Activated CD4-positive, alpha-beta T cell treated with anti-CD3 and anti-CD28 coated beads for 4 hours (primary cell): ENCODE measurements around the gene NOS1AP.
"Not testable (repeated sequence)": the region's sequence is repeated elsewhere in the genome, so short reads cannot be mapped to it uniquely, and the experiment has no call there.

Experiments used
- DNase-seq, 2 donors: peaks; one replicate each; pipeline ENCODE4 v3.0.0-alpha.2; 2020

NOS1AP gene

DNA sequence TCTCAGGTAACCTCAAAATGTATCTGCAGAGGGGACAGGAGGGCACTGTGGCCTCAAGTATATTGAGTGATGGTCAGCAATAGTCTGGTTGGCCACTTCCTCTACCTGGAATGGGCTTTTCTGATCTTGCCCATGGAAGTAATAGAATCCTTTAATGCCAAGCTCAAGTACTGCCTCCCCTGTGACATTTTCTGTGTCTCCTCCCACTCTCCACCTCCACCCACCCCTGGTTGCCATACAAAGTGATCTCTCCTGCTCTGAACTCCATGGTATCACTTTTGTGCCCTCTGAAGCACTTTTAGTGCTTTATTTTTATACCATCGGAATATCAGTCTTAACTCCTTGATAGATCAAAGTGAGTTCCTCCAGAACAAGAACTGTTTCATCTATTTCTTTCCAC is 9.2 kb upstream of the NOS1AP start:
- DNase-seq, result no peak

DNA sequence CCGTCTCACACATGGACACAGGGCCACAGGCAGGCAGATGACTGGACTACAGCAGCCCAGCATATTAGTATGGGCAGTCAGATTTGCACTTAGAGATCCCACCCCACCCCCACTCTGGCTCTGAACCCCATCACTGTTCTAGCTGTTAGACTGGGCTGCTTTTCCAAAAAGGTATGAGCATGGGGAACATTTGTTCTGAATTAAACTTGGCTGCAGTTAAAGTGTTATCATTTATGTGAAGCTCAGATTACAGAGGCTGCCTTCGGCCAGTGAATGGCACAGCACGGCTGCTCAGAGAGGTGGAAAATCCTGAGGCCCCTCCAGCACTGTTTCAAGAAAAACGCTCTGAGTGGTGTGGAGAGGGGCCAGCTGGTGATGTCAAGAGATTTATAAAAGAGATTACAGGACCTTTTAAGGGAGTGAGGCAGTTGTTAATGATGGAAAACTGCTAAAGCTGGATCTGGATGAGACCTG is 6.9 kb upstream of the NOS1AP start:
- DNase-seq, result no peak

DNA sequence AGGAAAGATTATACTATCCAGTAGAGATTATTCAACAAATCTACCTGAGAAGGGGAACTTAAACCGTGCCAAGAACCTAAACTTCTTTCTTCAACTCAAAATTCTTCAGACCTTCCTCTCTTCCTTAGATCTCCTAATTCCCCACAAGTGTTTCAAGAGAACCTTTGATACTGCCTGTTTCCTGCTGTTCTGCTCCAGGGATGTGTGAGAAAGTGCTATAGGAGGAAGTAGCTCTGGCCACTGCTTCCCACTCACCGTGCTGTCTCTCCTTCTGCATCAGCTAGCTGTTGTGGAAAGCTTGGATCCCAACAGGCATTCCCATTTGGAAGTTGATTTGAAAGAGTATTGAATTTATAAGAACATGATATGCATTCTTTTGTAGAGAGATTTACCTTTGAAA is 4.5 kb upstream of the NOS1AP start:
- no peak for DNase-seq

DNA sequence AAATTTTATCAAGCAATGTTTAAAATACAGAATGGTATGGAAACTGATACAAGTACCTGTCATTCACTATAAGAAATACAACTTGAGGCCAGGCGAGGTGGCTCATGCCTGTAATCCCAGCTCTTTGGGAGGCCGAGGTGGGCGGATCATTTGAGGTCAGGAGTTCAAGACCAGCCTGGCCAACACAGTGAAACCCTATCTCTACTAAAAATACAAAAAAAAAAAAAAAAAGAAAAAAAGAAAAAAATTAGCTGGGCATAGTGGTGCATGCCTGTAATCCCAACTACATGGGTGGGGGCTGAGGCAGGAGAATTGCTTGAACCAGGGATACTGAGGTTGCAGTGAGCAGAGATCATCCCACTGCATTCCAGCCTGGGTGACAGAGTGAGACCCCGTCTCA is 2.7 kb upstream of the NOS1AP start:
- DNase-seq, result not testable (repeated sequence)

DNA sequence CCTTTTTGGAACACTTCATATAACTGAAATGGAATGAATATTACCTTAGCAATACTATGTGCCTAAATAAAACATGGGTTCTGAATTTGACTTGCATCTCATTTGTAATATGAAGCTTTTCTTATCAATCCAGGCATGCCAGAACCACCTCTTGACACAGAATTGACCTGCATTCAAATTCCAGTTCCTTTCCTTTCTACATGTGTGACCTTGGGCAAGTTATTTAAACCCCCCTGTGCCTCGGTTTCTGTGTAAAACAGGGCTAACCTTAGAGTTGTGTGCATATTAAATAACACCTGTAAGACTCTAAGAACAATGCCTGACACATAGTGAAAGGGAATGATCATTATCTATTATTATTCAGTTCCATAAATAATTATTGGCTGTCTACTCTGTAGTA is 2.0 kb upstream of the NOS1AP start:
- DNase-seq, result no peak

DNA sequence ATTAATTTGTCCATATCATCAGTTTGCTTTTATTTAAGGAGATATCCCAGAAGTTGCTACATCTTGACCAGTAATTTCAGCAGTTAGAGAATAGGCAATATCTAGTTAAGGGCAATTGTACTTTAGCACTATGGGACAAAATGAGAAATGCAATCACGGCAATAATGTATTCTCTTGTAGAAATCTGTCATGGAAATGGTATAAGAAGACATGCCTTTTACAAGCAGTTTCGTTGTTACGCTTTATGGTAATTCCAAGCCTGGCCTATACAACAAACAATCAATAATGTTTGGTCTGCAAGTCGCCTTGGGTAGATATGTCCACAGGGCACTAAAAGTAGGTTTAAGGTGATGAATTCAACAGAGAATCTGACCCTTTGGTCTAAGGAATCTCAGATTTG is 1.2 kb upstream of the NOS1AP start:
- DNase-seq, result no peak

DNA sequence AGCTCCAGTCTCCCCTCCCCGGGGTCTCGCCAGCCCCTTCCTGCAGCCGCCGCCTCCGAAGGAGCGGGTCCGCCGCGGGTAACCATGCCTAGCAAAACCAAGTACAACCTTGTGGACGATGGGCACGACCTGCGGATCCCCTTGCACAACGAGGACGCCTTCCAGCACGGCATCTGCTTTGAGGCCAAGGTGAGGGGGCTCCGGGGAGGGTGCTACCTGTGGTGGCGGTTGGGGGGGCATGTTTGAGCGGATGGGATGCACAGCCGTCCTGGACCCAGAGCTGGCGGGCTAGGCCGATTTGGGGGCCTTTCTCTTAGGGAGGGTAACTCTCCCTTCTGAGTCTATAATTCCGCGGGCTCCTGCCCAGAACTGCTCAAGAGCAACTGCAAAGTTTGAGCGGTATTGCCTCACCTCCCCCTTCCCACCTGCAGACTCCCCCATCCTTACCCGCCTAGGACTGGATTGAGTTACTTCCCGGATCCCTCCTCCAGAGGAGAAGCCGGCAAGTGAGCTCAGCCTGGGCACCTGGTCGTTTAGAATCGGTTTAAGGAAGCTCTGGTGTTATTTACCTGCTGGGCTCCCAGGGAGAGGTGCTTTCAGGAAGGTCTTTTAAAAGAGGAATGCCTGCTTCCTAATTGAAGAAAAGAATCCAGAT is 730 bp downstream of the NOS1AP start:
- DNase-seq, result peak in 1 of 2 donors; percentile 7

DNA sequence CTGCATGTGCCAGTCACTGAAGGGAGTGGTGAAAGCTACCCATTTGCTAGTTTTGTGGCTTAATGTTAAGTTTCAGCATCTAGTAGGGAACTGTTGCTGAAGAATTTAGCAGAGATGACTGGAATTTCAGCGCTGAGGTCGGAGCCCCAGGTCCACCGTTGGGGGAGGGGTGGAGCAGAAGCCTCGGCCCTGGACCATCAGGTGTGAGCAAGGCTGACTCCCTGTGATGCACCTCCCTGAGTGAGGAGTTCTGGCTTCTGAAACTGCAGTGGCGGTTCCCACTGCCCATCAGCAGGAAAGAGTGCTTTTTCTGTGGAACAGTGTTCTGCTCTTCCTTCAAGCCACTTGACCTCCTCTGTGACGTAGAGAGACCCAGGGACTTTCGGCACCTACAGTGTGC is 1.3 kb downstream of the NOS1AP start:
- no peak for DNase-seq

DNA sequence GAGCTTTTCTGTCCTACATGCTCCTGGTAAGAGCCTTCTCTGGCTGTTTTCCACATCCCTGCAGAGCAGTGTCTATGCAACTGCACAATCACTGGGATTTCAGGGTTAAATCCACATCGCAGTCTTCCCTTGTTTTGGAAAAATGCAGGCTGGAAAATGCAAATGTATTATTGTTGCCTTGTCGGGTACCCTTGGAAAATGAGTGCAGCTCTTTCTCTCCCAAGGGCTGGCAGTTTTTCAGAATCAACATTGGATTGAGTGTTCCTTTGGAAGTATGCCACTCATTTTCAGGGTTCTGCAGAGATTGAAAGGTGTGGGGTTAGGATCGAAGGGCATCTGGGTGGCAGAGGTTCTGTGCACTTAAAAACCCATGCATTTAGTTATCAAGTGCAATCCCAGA is 3.2 kb downstream of the NOS1AP start:
- no peak for DNase-seq

DNA sequence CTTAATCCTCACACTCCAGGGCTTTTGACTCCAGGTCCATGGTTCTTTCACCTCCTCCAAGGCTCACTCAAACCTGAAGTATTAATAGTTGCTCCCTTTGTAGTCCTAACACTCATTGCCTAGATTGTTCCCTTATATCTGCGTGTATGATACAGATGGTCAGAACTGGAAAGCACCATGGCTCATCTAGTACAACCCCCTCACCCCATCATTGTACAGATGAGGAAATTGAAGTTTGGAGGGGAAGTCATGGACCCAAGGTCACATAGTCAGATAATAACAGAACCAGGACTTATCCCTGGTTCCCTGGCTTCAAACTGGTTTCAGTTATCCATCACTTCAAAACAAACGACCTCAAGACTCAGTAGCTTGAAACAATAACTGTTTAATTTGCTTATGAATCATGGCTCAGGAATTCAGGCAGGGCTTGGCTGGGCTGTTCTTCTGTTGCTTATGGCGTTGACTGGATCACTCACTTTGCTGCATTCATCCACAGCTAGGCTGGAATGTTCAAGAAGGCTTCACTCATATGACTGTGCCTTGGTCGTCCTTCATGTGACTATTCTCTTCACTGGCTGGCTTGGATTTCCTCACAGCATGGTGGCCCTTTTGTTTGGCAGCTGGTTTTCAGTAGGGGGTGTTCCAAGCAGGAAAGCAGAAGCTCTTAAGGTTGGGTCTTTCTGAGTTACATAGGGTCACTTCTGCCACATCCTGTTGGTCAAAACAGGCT is 5.0 kb downstream of the NOS1AP start:
- DNase-seq, result no peak

DNA sequence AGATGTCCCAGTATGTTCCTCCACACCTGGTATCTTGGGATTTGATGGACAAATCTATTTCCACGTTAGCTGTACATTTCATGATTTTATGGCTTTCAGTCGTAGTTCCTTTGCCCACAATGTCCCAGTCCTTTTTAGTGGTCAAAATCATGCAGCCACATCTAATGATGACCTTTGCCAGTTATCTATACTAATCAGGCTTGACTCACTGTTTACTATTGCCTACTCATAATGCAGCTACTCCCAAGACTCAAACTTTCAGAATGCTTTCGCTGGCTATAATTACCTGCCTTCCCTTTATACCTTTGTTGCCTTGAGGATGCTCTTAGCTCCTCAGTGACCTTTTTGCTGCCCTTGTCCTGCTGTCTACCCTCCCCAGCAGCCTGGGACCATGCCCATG is 6.4 kb downstream of the NOS1AP start:
- DNase-seq, result no peak

DNA sequence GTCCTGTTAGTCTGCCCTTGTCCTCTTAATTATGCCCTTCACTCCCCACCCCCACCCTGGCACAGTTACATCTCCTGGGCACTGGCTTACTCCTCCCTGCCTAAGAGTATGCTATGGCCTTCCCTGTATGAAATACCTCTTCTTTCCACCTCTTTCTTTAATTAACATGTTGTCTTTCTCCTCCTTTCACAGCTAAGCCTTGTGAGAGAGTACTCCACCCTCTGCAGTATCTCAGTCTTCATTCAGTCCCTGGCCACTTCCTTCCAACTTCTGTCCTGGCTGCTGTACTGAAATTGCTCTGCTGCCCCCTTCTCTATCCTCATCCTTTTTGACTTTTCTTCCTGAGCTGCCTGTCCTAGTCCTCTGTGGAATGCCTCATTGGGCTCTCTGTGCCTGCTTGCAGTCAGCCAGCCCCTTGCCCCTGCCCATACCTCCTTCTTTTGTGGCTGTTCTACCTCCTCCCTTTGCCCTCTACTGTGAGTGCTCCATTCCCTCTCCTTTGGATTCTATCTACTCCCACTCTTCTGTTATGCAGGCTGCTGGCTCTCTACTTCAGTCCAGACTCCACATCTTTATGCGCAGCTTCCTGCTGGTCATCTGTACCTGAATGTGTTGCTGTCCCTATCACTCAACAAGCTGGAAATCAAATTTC is 8.3 kb downstream of the NOS1AP start:
- no peak for DNase-seq

DNA sequence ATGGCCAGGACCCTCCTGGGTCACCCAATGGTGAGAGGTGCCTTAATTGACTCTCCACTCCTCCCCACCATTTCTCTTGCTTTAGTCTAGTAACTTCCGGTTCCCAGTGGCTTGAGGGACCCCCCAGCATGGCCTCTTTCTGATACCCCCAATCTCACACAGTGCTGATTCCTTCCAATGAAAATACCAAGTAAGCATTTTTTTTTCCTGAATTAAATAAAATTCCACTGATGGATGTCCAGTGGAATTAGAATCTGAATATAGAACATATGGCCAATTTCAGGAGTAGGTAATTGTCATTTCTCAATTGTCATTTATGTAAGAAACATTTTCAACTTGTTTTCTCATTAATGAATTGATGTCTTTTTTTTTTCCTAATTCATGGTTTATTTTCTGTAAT is 9.5 kb downstream of the NOS1AP start:
- DNase-seq, result no peak

DNA sequence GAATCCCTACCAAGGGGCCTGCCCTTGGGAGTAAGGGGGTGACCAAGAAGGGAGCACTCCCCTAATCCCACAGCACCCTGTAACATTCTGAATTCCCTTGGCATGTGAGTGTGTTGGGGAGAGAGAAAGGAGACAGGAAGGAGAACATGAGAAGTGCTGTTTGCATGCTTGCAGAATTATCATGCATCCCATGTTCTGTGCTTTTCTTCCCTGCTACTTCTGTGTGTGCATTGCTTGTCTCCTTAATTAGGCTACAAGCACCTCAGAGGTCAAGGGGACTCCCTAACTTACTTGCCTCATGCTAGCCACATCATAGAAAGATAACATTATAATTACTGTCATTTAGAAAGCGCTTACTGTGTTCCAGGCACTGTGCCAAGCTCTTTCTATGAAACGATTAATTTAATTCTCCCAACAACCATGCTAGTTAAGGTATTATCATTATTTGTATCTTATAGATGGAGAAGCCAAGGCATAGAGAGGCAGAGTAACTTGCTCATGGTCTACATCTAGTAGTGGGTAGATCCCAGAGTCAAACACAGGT is 11.1 kb downstream of the NOS1AP start:
- no peak for DNase-seq

DNA sequence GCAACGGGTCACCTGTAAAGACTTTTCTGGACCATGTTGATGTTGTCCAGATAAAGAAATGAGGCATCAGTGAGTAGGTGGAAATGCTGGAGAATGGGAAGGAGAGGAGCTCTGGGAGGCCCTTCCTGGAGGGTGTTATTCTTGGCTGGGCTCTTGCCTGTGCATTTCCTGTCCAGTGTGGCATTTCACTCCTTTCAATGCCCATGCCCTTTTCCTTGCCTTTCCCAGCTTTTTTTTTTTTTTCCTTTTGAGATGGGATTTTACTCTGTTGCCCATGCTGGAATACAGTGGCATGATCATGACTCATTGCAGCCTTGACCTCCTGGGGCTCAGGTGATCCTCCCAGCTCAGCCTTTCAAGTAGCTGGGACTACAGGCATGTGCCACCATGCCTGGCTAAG is 11.8 kb downstream of the NOS1AP start:
- DNase-seq, result no peak

DNA sequence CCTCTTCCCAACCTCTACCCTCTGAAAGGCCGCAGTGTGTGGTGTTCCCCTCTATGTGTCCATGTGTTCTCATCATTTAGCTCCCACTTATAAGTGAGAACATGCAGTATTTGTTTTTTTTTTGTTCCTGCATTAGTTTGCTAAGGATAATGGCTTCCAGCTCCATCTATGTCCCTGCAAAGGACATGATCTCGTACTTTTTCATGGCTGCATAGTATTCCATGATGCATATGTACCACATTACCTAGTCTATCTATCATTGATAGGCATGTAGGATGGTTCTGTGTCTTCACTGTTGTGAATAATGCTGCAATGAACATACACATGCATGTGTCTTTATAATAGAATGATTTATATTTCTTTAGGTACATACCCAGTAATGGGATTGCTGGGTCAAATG is 12.6 kb downstream of the NOS1AP start:
- DNase-seq, result not testable (repeated sequence)

DNA sequence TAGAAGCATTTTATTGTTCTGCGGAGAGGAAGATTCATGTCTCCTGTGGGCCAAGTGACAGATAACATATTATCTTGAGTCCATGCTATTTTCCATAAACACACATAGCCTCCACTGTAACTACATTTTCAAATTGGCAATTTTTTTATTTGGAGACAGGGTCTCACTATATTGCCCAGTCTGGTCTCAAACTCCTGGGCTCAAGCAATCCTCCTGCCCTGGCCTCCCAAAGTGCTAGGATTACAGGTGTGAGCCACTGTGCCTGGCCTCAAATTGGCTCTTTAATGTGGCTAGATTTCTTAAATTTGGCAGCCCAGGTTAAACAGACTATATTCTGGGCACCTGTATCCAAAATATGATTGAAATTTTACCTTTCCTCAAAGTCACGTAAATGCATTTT is 13.8 kb downstream of the NOS1AP start:
- no peak for DNase-seq

DNA sequence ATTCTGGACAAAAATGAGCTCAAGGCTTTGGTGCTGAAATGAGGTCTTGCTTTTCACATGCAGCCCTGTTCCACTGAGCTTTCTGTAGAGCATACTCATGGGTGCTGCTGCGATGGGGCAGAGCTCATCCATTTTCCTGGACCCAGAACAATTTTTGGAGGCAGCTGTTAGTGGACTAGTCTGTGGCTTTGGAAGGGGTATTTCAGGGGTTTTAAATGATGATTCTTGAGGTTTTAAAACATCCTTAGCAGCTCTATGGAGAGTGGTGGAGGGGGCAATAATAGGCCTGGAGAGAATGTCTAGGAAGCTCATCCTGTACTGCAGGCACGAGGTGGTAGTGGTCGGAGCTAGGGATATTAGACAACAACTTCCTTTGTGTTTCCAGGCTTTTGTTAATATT is 16.5 kb downstream of the NOS1AP start:
- no peak for DNase-seq

DNA sequence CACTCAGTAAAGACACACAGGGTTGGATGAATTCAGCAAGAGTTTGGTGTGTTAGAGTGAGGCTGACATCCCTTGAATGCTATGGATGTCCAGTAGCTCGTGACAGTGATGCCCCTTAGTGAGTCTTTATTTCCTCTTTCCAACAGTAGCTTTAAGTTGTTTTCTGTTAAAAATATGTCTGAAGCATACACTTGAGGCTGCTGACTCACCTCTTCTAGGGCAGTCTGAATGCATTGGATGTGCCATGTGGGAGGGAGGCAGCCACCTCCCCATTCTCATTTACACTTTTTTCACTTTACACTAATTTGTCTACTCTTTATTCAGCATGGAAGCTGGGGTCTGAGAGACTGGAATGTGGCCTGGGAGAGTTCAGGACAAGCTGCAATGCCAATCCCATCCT is 17.6 kb downstream of the NOS1AP start:
- no peak for DNase-seq

DNA sequence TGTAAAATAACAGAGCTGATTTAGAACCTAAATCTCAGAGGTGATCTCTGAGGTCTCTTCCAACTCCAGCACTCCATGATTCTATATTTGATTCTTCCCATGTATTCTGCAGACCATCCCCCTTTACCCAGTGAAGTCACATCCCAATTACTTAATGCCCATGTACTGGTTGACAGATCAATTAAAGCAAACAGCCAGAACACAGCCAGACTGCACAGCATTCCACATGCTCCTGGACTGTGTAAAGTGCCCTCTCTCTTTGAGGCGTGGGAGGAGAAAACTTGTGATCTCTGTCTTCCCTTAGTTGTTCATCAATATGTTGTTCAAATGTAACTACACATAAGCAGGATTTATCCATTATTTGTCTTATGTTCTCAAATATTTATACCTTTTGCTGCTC is 18.1 kb downstream of the NOS1AP start:
- no peak for DNase-seq

DNA sequence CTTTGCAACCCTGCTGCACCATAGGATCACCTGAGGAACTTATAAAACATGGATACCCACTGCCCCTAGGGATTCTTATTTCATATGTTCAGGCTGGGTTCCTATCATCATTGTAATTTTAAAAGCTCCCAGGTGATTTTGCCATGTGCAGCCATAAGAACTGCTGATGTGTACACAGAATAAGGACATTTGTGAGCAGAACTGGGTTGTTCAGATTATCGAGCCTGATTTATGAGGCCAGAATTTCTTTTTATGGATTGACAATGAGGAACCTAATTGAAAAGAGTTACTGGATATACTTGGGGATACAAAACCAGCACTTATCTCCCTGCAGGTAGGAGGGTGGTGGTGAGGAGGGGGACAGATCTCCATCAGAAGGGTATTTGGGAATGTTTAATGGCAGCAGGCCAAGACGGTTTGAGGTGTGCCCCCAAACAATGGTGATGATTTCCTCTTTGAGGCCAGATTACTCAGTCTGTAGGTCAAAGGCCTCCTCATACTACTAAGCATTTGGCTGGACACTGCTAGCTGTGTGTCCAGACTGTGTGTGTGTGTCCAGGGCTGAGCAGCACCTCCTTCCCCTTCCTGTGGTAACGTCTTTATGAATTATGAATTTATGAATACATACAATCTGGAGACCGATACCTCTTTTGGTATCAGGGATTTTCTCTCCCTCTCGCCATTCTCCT is 18.9 kb downstream of the NOS1AP start:
- DNase-seq, result no peak

DNA sequence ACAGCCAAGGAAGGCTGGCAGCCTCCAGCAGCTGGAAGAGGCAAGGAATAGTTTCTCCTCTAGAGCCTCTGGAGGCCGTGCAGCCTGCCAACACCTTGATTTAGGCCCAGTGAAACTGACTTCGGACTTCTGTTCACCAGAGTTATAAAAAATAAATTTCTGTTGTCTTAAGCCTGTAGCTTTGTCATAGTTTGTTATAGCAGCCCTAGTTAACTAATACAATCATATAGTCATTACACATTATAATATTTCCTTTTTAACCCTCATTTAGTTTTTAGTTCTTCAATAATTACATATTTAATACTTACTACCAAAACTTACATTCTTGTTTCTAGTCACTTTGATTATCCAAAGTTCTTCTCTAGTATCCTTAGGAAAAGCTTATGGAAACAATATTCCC is 20.3 kb downstream of the NOS1AP start:
- DNase-seq, result no peak

DNA sequence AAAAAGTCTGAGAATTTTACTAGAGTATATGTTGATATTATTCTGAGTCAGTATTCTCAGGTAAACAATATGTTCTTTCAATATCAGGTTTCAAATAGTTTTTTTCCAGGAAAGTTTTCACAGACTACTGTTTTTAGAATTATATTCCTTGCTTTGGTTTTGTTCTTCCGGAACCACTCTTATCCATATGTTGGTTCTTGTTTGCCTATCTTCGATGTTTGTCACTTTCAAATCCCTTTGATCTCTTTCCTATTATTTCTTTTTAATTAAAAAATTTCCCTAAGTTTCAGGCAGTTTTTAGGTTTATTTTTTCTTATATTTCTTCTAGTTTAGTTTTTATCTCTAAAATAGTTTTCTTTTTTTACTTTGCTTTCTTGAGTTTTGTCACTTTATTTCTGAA is 20.9 kb downstream of the NOS1AP start:
- no peak for DNase-seq
